Effector memory CD8-positive, alpha-beta T cell (primary cell): Measurements from ENCODE around the gene SNRNP70.
"Not testable (repeated sequence)": the region's sequence is repeated elsewhere in the genome, so short reads cannot be mapped to it uniquely, and the experiment has no call there.

Experiments used
- ATAC-seq: fragments of 150-1000 bp; cut with Tn5 transposase; replicated peaks from 2 replicates; pipeline ENCODE4 v1.10.0; 2021; ENCODE audit warnings: mild to moderate bottlenecking, moderate library complexity
- DNase-seq, 3 experiments: peaks; one replicate each; pipeline ENCODE4 v3.0.0; 2021
- H3K27ac Mint-ChIP-seq, 2 donors: one replicate each; pipeline ENCODE4 v1.8.0; 2022; ENCODE audit warnings: mild to moderate bottlenecking in 2 of 2, mixed read lengths in 2 of 2, moderate library complexity in 2 of 2
- H3K27me3 Mint-ChIP-seq, 2 donors: one replicate each; pipeline ENCODE4 v1.8.0; 2022; ENCODE audit warnings: mixed read lengths in 2 of 2
- H3K36me3 Mint-ChIP-seq: one replicate; pipeline ENCODE4 v1.8.0; 2022; ENCODE audit warnings: mild to moderate bottlenecking, moderate library complexity, mixed read lengths; ENCODE audit not compliant: insufficient read depth
- H3K4me1 Mint-ChIP-seq, 2 donors: one replicate each; pipeline ENCODE4 v1.8.0; 2022; ENCODE audit warnings: low read depth in 2 of 2, mixed read lengths in 2 of 2
- H3K4me3 Mint-ChIP-seq, 2 donors: one replicate each; pipeline ENCODE4 v1.8.0; 2022; ENCODE audit warnings: mild to moderate bottlenecking in 2 of 2, mixed read lengths in 2 of 2, moderate library complexity in 2 of 2
- H3K9me3 Mint-ChIP-seq, 2 donors: one replicate each; pipeline ENCODE4 v1.8.0; 2022; ENCODE audit warnings: mixed read lengths in 2 of 2

The SNRNP70 gene

GRCh38 chr19:49126575-49126974 lies 41.3 kb downstream of the SNRNP70 start:
- DNase-seq, result no peak
- H3K36me3 Mint-ChIP-seq, result peaks cover 6% of the 10 kb centered on the region
- no peaks in the 10 kb centered on the region for H3K9me3 Mint-ChIP-seq
- no peak for ATAC-seq
- H3K4me1 Mint-ChIP-seq, result peaks cover 10 to 15% of the 10 kb centered on the region in 2 donors
- H3K4me3 Mint-ChIP-seq, result peak overlapping the region in 1 of 2 donors; percentile 48
- H3K27me3 Mint-ChIP-seq, result no peaks in the 10 kb centered on the region
- no peak overlapping the region for H3K27ac Mint-ChIP-seq

GRCh38 chr19:49127225-49127624 lies 42.0 kb downstream of the SNRNP70 start:
- H3K27me3 Mint-ChIP-seq, H3K9me3 Mint-ChIP-seq, DNase-seq, ATAC-seq, H3K36me3 Mint-ChIP-seq, H3K27ac Mint-ChIP-seq: not testable (repeated sequence)
- peak overlapping the region; percentile 48 to 56 for H3K4me3 Mint-ChIP-seq
- peaks cover 10 to 15% of the 10 kb centered on the region in 2 donors for H3K4me1 Mint-ChIP-seq

GRCh38 chr19:49127674-49128544 lies 42.7 kb downstream of the SNRNP70 start:
- Mint-ChIP-seq H3K27me3 (no peaks in the 10 kb centered on the region), H3K4me3 (peak overlapping the region; percentile 77 to 82), H3K27ac (peak overlapping the region; percentile 78 to 80), H3K4me1 (peaks cover 12 to 15% of the 10 kb centered on the region in 2 donors), H3K36me3 (peaks cover 9% of the 10 kb centered on the region), H3K9me3 (no peaks in the 10 kb centered on the region)
- DNase-seq (peak; percentile 92 to 95 (median 93)), ATAC-seq (peak; percentile 89)

DNA sequence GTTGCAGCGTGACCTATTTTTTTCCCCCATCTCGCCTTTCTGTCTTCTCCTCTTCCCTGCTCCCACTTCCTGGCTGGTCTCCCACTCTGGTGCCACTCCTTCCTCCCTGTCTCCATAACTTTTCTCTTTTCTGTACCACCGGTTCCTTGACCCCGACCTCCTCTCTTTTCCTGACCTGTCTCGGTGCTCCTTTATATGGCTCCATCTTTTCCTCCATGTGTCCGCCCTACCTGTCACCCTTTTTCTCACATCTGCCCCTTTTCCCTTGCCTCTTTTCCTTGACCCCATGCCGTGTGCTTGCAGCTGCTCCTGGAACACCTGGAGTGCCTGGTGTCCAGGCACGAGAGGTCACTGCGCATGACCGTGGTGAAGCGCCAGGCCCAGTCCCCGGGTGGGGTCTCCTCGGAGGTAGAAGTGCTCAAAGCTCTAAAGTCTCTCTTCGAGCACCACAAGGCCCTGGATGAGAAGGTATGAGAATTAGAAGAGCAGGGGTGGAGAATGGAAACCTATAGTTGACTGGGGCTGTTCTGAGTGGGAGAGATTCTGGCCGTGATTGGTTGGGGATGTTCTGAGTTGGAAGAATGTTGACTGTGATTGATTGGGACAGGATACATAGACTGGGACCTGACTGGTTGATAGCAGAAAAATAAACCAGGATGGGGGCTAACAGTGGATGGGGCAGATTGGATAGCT lies 43.4 kb downstream of the SNRNP70 start:
- peaks cover 14 to 19% of the 10 kb centered on the region in 2 donors for H3K4me1 Mint-ChIP-seq
- no peaks in the 10 kb centered on the region for H3K9me3 Mint-ChIP-seq
- H3K27me3 Mint-ChIP-seq, result peaks cover 0 to 5% of the 10 kb centered on the region in 2 donors
- peak overlapping the region; percentile 78 to 80 for H3K27ac Mint-ChIP-seq
- H3K36me3 Mint-ChIP-seq, result peaks cover 9% of the 10 kb centered on the region
- ATAC-seq (no peak), DNase-seq (no peak)
- peak overlapping the region; percentile 77 to 82 for H3K4me3 Mint-ChIP-seq

- peaks cover 9% of the 10 kb centered on the region for H3K36me3 Mint-ChIP-seq
- no peak overlapping the region for H3K27ac Mint-ChIP-seq
- H3K4me3 Mint-ChIP-seq, result peak overlapping the region in 1 of 2 donors; percentile 82
- peaks cover 0 to 10% of the 10 kb centered on the region in 2 donors for H3K27me3 Mint-ChIP-seq
- DNase-seq (no peak), ATAC-seq (no peak)
- no peaks in the 10 kb centered on the region for H3K9me3 Mint-ChIP-seq
- H3K4me1 Mint-ChIP-seq, result peaks cover 15 to 20% of the 10 kb centered on the region in 2 donors
Observed at GRCh38 chr19:49129238-49129583, 44.0 kb downstream of the SNRNP70 start.

DNA sequence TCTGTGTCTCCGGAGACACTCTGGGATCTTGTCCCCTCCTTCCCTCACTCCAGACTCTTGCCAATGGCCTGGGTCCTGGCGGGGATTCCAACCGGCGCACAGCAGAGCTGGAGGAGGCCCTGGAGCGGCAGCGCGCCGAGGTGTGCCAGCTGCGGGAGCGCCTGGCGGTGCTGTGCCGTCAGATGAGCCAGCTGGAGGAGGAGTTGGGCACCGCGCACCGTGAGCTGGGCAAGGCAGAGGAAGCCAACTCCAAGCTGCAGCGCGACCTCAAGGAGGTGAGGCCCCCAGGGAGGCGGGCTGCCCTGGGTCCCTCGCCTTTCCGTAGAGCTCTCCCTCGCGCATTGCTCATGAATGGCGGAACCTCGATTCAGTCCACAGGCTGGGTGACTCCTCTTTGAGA lies 45.1 kb downstream of the SNRNP70 start:
- peaks cover 9% of the 10 kb centered on the region for H3K36me3 Mint-ChIP-seq

GRCh38 chr19:49132974-49133609 lies 47.8 kb downstream of the SNRNP70 start:
- ATAC-seq (peak; percentile 56), DNase-seq (peak in 2 of 3 experiments; percentile 31 to 50)
- peak overlapping the region; percentile 67 to 75 for H3K4me3 Mint-ChIP-seq
- peaks cover 13 to 19% of the 10 kb centered on the region in 2 donors for H3K4me1 Mint-ChIP-seq
- peaks cover 0 to 15% of the 10 kb centered on the region in 2 donors for H3K27me3 Mint-ChIP-seq
- H3K36me3 Mint-ChIP-seq, result peaks cover 6% of the 10 kb centered on the region
- H3K27ac Mint-ChIP-seq, result no peak overlapping the region
- no peaks in the 10 kb centered on the region for H3K9me3 Mint-ChIP-seq

More for the DNA sequence above, 45.1 kb downstream of the SNRNP70 start:
- DNase-seq (no peak), ATAC-seq (no peak)
- no peak overlapping the region for H3K4me3 Mint-ChIP-seq
- peaks cover 15 to 20% of the 10 kb centered on the region in 2 donors for H3K4me1 Mint-ChIP-seq
- H3K9me3 Mint-ChIP-seq, result no peaks in the 10 kb centered on the region
- no peak overlapping the region for H3K27ac Mint-ChIP-seq
- peaks cover 0 to 15% of the 10 kb centered on the region in 2 donors for H3K27me3 Mint-ChIP-seq

GRCh38 chr19:49133621-49134454 lies 48.6 kb downstream of the SNRNP70 start:
- Mint-ChIP-seq H3K27me3 (peaks cover 0 to 15% of the 10 kb centered on the region in 2 donors), H3K36me3 (peaks cover 6% of the 10 kb centered on the region), H3K9me3 (no peaks in the 10 kb centered on the region), H3K27ac (peak overlapping the region in 1 of 2 donors; percentile 15), H3K4me1 (peaks cover 7 to 12% of the 10 kb centered on the region in 2 donors), H3K4me3 (peak overlapping the region; percentile 67 to 75)
- ATAC-seq, result peak; percentile 71
- peak in 2 of 3 experiments; percentile 38 to 42 for DNase-seq

DNA sequence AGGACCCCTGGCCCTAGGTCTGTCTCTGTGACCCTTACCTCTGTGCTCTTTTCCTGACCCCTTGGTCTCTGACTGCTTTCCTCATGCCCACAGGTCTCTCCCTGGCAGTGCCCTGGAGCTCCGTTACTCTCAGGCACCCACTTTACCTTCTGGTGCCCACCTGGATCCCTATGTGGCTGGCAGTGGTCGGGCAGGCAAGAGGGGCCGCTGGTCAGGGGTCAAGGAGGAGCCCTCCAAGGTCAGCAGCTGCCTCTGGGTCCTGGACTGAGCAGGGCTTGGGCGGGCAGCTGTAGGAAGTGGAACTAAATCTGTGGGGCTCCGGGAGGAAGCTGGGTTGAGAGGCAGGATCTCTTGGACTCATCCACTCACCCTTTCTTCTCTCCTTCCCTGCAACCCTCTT lies 50.4 kb downstream of the SNRNP70 start:
- peaks cover 5 to 6% of the 10 kb centered on the region in 2 donors for H3K4me1 Mint-ChIP-seq
- ATAC-seq (no peak), DNase-seq (no peak)
- H3K27me3 Mint-ChIP-seq, result peaks cover 0 to 15% of the 10 kb centered on the region in 2 donors
- H3K9me3 Mint-ChIP-seq, result no peaks in the 10 kb centered on the region
- H3K27ac Mint-ChIP-seq, result no peak overlapping the region
- H3K36me3 Mint-ChIP-seq, result peaks cover 6% of the 10 kb centered on the region
- H3K4me3 Mint-ChIP-seq, result no peak overlapping the region

DNA sequence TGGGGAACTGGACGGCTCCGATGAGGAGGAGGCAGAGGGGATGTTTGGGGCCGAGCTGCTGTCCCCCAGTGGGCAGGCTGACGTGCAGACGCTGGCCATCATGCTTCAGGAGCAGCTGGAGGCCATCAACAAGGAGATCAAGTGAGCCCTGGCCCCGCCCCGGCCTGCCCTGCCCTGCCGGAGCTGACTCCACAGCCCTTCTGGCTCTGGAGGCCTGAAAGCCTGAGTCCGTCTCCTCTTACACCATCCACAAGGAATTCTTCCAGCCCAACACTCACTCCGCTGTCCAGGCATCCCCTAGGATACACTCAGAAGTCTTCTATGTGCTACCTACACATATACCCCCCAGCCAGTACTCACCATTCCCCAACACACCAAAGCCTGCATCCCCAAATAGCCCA lies 51.5 kb downstream of the SNRNP70 start:
- H3K9me3 Mint-ChIP-seq, result no peaks in the 10 kb centered on the region
- H3K36me3 Mint-ChIP-seq, result peaks cover 6% of the 10 kb centered on the region
- no peak overlapping the region for H3K4me3 Mint-ChIP-seq
- ATAC-seq (no peak), DNase-seq (no peak)
- no peak overlapping the region for H3K27ac Mint-ChIP-seq
- peaks cover 5 to 6% of the 10 kb centered on the region in 2 donors for H3K4me1 Mint-ChIP-seq
- peaks cover 0 to 16% of the 10 kb centered on the region in 2 donors for H3K27me3 Mint-ChIP-seq

GRCh38 chr19:49140951-49141350 lies 55.7 kb downstream of the SNRNP70 start:
- DNase-seq (no peak), ATAC-seq (no peak)
- Mint-ChIP-seq H3K9me3 (no peaks in the 10 kb centered on the region), H3K27me3 (peaks cover 24 to 27% of the 10 kb centered on the region in 2 donors), H3K4me3 (no peak overlapping the region), H3K36me3 (peaks cover 2% of the 10 kb centered on the region), H3K27ac (no peak overlapping the region), H3K4me1 (peaks cover 11 to 15% of the 10 kb centered on the region in 2 donors)

DNA sequence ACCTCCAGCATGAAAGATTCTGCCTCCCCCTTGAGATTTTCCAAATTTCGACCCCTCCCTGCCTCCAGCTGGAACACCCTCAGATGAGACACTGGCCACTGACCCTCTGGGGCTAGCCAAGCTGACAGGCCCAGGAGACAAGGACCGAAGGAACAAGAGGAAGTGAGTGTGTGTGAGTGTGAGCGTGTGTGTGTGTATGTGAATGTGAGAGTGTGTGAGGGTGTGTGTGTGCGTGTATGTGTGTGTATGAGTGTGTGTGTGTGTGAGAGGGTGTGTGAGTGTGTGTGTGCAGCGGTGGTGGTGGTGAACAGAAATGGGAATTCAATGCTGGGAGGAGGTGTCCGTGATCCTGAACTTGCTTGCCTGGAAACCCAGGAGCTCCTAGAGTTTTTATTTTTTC lies 56.1 kb downstream of the SNRNP70 start:
- H3K4me3 Mint-ChIP-seq, result no peak overlapping the region
- H3K36me3 Mint-ChIP-seq, result no peaks in the 10 kb centered on the region
- DNase-seq (no peak), ATAC-seq (no peak)
- peaks cover 28 to 31% of the 10 kb centered on the region in 2 donors for H3K27me3 Mint-ChIP-seq
- no peak overlapping the region for H3K27ac Mint-ChIP-seq
- no peaks in the 10 kb centered on the region for H3K9me3 Mint-ChIP-seq
- peaks cover 15 to 18% of the 10 kb centered on the region in 2 donors for H3K4me1 Mint-ChIP-seq
